Activated CD4-positive, alpha-beta T cell treated with anti-CD3 and anti-CD28 coated beads, Interleukin-10, Interleukin-2, amounts not matched to agents 100 ng/mL and 50 ng/mL, durations not matched to agents 16 hours and 8 hours (primary cell): ENCODE measurements around the gene HMGCS2.
A peak's percentile ranks its signal among the peaks of the same experiment; 100 is the strongest.
"Not testable (repeated sequence)": the region's sequence is repeated elsewhere in the genome, so short reads cannot be mapped to it uniquely, and the experiment has no call there.

ENCODE experiments used
- DNase-seq: peaks from one replicate; pipeline ENCODE4 v3.0.0-alpha.2; 2020

HMGCS2 gene

GRCh38 chr1:119786473-119787050, 17.9 kb upstream of the HMGCS2 start:
- DNase-seq: peak; percentile 73

- not testable (repeated sequence) for DNase-seq
Observed at GRCh38 chr1:119786046-119786445, 17.3 kb upstream of the HMGCS2 start.

GRCh38 chr1:119784191-119784781, 15.6 kb upstream of the HMGCS2 start:
- DNase-seq: no peak

DNA sequence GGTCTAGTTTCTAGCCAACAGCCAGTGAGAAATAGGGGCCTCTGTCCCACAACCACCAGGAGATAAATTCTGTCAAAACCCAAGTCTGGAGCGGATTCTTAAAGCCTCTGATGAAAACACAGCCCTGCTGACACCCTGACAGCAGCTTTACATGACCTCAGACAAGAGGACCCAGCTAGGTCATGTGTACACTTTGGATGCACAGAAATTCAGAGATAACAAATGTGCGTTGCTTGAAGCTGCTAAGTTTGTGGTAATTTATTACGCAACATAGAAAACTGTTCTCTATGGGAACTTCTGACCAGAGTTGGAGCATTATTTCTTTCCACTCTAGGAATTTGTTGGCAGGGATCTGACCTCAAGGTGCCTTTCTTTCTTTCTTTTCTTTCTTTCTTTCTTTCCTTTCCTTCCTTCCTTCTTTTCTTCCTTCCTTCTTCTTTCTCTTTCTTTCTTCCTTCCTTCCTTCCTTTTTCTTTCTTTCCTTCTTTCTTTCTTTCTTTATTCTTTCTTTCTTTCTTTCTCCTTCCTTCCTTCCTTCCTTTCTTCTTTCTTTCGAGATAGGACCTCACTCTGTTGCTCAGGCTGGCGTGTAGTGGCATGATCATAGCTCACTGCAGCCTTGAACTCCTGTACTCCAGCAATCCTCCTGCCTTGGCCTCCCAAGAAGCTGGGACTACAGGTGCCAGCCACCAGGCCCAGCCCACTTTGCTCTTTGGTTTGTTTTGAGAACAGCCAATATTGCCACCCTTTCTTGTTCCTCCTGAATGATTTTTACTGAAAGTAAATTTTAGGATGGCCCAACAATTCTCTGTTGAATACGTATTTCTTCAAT, 14.9 kb upstream of the HMGCS2 start:
- DNase-seq: no peak

- no peak for DNase-seq
Observed at GRCh38 chr1:119782631-119783325, 14.1 kb upstream of the HMGCS2 start.

- no peak for DNase-seq
Observed at GRCh38 chr1:119781434-119782210, 12.9 kb upstream of the HMGCS2 start.

DNA sequence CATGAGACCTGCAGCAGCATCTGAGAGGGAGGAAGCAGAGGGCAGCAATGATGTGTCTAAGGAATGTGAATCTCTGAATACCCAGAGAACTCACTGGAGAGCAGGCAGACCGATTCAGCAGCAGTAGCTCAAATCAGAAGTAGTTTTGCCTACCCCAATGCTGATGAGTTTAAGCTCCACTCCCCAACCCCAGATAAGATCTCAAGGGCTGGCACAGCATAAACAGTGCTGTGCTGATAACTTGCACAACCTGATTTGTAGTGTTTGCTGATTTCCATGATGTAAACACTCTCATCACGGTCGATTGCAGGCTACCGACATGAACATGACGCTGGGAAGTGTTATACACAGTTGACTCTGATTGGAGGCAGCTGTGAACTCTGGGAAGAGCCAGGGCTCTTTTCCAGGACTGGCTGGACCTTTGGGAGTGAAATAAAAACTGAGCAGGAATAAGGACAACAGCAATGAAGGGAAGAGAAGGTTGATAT, 11.2 kb upstream of the HMGCS2 start:
- DNase-seq: no peak

GRCh38 chr1:119778886-119779560, 10.3 kb upstream of the HMGCS2 start:
- no peak for DNase-seq

DNA sequence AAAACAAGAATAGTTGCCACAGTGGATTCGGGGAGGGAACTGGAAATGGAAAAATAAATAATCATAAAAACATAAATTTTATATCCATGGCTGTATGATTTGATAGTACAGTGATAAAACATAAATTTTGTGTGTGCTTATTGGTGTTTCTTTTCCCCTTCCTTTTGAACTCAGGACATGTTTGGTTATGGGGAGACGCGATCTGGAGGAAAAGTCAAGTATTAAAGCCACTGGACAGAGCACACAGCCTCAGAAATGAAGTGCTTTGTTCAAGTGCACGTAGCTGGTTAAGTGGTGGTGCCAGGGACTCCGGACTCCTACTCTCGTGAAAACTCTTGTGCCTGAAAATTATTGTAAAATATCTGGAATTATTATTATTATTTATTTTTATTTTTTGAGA, 9.7 kb upstream of the HMGCS2 start:
- DNase-seq: no peak

GRCh38 chr1:119774746-119775490, 6.2 kb upstream of the HMGCS2 start:
- DNase-seq: no peak

GRCh38 chr1:119773711-119774241, 5.1 kb upstream of the HMGCS2 start:
- no peak for DNase-seq

GRCh38 chr1:119772298-119772697, 3.6 kb upstream of the HMGCS2 start:
- DNase-seq: no peak

DNA sequence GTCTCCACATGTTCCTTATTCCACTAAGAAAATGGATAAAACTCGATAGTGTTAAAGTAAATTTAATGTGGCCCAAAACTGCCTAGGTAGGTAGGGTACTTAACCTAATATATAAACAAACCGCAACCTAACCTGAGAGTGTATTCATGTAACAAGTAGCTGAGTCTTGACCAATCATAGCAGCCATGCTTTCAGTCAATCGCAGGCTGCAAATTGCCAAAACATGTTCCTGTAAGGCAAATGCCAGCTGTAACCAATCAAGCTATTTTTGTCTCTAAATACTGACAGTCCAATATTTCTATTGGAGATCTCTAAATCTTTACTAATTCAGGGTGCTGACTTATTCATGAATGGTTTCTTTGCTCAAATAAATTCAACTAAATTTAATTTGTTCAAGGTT, 3.1 kb upstream of the HMGCS2 start:
- no peak for DNase-seq

- no peak for DNase-seq
Observed at GRCh38 chr1:119771016-119771415, 2.3 kb upstream of the HMGCS2 start.

DNA sequence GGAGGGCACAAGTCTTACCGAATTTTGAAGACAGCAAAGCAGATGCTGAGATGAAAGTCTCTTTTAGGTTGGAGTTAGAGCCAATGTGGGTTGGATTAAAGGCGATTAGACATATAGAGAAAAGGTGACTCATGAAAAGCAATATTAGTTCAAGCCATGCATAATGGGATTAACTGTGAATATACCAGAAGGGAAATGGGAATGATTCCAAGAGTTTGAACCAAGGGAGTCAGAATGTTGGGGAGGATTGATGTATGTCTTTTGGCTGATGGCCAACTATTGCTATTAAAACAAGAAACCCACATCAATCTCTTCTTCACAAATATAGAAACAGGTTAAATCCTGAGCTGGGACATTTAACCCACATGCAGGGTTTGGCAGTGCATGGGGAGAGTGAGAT, 1.2 kb downstream of the HMGCS2 start:
- no peak for DNase-seq

- DNase-seq: no peak
Observed at GRCh38 chr1:119766374-119766794, 2.3 kb downstream of the HMGCS2 start.

DNA sequence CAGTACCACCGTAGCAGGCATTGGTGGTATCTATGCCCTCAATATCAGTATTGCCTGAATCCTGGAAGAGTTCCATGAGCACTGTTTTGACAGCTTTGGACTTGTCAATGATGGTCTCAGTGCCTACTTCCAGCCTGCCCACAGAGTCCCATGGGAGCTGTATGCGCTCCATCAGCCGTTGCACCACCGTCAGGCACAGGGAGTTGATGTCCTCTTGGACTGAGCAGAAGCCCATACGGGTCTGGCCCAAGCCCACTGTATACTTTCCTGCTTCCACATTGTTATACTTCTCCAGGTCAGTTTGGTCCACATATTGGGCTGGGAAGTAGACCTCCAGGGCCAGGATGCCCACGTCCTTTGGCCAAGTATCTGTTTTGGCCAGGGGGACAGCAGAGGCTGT, 4.5 kb downstream of the HMGCS2 start:
- DNase-seq: no peak

GRCh38 chr1:119762953-119763352, 5.8 kb downstream of the HMGCS2 start:
- no peak for DNase-seq

GRCh38 chr1:119762409-119762808, 6.3 kb downstream of the HMGCS2 start:
- DNase-seq: no peak

GRCh38 chr1:119758584-119758983, 10.1 kb downstream of the HMGCS2 start:
- DNase-seq: peak; percentile 50

- no peak for DNase-seq
Observed at GRCh38 chr1:119752592-119752991, 16.1 kb downstream of the HMGCS2 start.
